Transverse colon (tissue), 3 donors: ENCODE measurements around the gene NPFF.

Experiments
- POLR2A ChIP-seq: fragments of 450-650 bp; IDR thresholded peaks from one replicate; pipeline ENCODE4 v1.6.1; 2016; ENCODE audit warnings: antibody characterized with exemption, mild to moderate bottlenecking, moderate library complexity
- POLR2AphosphoS5 ChIP-seq, 3 donors: sonication (generic); formaldehyde crosslinking; IDR thresholded peaks; one replicate each; pipeline ENCODE4 v1.6.1; 2016; ENCODE audit warnings: antibody characterized with exemption in 3 of 3

DNA sequence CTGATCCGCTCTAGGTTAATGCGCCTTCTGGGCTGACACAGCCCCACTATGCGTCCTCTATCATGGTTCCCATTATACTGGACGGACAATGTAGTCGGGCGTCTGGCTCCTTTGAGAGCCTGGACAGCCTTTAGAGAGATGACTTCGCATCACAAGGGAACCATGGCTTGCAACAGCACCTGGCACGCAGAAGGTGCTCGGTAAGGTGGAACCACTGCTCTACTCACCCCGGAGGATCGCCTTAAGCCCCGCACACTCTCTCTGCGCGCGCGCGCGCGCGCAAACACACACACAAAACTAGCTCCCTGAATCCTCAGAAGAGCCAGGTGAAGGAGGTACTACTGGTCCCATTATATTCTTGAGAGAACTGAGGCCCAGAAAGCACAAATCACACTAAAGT, 15.1 kb downstream of the NPFF start:
- TF ChIP-seq POLR2A: no peak
- TF ChIP-seq POLR2AphosphoS5 (IDR thresholded peaks at IDR 0.05): no peak
